Tibial artery (tissue), 4 donors: ENCODE results near the gene CAPN7.

Experiments
- DNase-seq, 2 donors: peaks; one replicate each; pipeline ENCODE4 v3.0.0-alpha.2; 2019
- H3K27ac ChIP-seq, 2 donors: fragments of 200-600 bp; sonication (generic) in 1 of 2; 1 replicate in 1 of 2; 2 replicates in 1 of 2; pipeline ENCODE4 v1.5.1; 2018 to 2019; ENCODE audit warnings: mild to moderate bottlenecking in 1 of 2
- H3K27me3 ChIP-seq, 2 donors: fragments of 200-600 bp; sonication (generic) in 1 of 2; one replicate each; pipeline versions ENCODE4 v1.5.1 to v1.6.0; 2016 to 2019
- H3K36me3 ChIP-seq, 3 donors: fragments of 200-600 bp; sonication (generic) in 2 of 3; one replicate each; pipeline ENCODE4 v1.5.1; 2016 to 2019; ENCODE audit warnings: mild to moderate bottlenecking in 2 of 3
- H3K4me1 ChIP-seq, 4 donors: fragments of 200-600 bp; sonication (generic) in 2 of 4; 1 replicate in 3 of 4; 2 replicates in 1 of 4; pipeline ENCODE4 v1.5.1; 2016 to 2019
- H3K4me3 ChIP-seq, 2 donors: fragments of 200-600 bp; sonication (generic) in 1 of 2; 1 replicate in 1 of 2; 2 replicates in 1 of 2; pipeline ENCODE4 v1.5.1; 2018 to 2019; ENCODE audit warnings: mild to moderate bottlenecking in 2 of 2
- H3K9me3 ChIP-seq, 3 donors: fragments of 200-600 bp; sonication (generic) in 1 of 3; one replicate each; pipeline ENCODE4 v1.5.1; 2016 to 2019
- intact Hi-C: fragments of 100-400 bp; cut with DNase I; formaldehyde crosslinking; loops from one replicate; pipeline ENCODE4 v1.15.0; 2023; ENCODE audit warnings: low total_unique reads
- TF ChIP-seq, protein P1 (sequence below), 2 experiments: fragments of 200-600 bp in 1 of 2; fragments of 450-650 bp in 1 of 2; IDR thresholded peaks; one replicate each; pipeline ENCODE4 v1.5.1; 2017 to 2019; ENCODE audit warnings: antibody characterized with exemption in 2 of 2, mild to moderate bottlenecking in 1 of 2, moderate library complexity in 1 of 2

CAPN7 gene

DNA sequence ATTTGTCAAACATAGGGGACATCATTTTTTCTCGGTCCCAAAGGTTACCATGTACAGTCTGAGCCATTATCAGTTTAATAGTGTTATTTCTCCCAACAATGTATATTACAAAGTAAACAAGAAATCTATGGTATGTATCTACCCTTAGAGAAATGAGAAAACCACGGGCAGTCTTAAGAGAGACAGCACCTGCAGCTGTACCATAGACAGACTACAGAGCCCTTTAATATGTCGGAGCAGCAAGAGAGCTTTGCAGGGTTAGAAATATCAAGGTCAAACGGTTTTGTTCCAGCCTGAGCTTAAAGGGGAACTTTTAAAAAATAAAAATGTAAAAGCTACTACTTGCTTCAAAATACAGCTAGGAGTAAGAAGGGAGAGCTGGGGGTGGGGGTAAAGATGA lies 73.2 kb downstream of the CAPN7 start:
- TF ChIP-seq, protein P1, sequence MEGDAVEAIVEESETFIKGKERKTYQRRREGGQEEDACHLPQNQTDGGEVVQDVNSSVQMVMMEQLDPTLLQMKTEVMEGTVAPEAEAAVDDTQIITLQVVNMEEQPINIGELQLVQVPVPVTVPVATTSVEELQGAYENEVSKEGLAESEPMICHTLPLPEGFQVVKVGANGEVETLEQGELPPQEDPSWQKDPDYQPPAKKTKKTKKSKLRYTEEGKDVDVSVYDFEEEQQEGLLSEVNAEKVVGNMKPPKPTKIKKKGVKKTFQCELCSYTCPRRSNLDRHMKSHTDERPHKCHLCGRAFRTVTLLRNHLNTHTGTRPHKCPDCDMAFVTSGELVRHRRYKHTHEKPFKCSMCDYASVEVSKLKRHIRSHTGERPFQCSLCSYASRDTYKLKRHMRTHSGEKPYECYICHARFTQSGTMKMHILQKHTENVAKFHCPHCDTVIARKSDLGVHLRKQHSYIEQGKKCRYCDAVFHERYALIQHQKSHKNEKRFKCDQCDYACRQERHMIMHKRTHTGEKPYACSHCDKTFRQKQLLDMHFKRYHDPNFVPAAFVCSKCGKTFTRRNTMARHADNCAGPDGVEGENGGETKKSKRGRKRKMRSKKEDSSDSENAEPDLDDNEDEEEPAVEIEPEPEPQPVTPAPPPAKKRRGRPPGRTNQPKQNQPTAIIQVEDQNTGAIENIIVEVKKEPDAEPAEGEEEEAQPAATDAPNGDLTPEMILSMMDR (IDR thresholded peaks at IDR 0.05) = no peak
- Histone ChIP-seq H3K27me3 (no peaks in the 10 kb centered on the region), H3K4me3 (no peak overlapping the region), H3K4me1 (peaks cover 0 to 10% (median under 1%) of the 10 kb centered on the region in 4 donors), H3K27ac (no peak overlapping the region), H3K9me3 (no peaks in the 10 kb centered on the region), H3K36me3 (no peaks in the 10 kb centered on the region)
- intact Hi-C loops = no loop called here
- no peak for DNase-seq

DNA sequence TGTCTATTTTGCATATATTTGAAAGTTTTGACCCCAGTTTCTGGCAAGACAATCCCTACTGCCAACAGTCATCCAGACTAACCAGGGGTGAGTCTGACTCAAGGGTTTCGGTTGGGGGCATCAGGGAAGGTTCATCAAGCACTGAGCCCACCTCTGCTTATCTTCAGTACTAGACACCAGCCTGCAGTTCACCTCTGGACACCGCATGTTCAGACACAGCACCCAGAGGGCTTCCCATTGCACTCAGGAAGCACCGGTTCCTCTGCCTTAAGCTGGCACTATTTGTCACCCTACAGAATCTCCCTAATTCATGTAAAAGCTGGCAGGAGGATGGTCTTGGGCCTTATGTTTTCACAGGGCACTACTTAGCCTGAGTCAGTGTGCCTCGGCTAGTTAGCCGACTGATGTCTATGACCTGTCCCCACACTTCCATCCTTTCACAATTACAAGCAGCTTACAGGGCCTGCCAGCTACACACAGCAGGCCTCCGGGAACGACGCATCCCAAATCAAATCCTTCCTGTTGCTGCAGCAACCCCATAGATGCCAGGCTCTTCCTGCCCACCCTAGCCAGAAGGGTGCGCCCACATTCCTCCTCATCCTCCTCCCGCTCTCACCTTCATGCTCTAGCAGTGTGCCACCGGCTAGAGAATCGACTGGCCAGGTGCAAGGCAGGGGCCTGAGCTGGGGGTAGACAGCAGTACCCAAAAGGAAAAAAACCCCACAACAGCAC lies 73.8 kb downstream of the CAPN7 start:
- Histone ChIP-seq H3K9me3 (no peaks in the 10 kb centered on the region), H3K27ac (no peak overlapping the region), H3K27me3 (no peaks in the 10 kb centered on the region), H3K36me3 (no peaks in the 10 kb centered on the region), H3K4me3 (no peak overlapping the region), H3K4me1 (peaks cover 0 to 14% (median 3%) of the 10 kb centered on the region in 4 donors)
- DNase-seq = peak in 1 of 2 donors; percentile 60
- intact Hi-C loops = no loop called here
- TF ChIP-seq, protein P1 (IDR thresholded peaks at IDR 0.05) = no peak

DNA sequence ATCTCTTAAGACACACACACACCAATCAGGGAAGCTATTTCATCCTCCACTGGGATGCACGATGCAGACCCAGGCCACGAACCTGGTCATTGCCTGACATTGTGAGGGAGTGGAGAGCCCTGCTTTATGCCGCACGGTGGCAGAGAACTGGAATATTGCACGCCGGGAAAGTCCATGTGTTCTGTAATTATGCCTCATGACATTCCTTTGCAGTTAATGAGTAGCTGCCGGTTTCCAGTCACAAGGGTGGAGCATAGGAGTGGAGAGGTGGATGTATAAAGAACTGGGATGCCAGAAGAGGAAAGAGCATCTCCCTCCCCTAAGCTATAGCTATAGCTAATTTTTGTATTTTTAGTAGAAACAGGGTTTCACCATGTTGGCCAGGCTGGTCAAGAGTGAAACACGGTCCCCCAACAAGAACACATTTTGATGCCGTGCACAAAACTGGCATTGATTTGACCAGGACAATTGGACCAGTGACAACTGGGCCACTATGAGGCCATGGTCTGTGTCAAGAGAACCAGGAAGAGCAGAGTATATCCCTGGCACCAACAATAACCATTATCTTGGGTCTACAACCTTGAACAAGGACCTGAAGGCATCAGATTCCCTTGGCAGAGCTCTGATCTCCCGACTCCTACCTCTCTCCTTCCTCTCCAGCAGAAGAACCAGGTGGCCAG lies 74.9 kb downstream of the CAPN7 start:
- TF ChIP-seq, protein P1 (IDR thresholded peaks at IDR 0.05) = no peak
- H3K9me3 ChIP-seq = no peaks in the 10 kb centered on the region
- intact Hi-C loops = no loop called here
- H3K4me3 ChIP-seq = no peak overlapping the region
- H3K27me3 ChIP-seq = no peaks in the 10 kb centered on the region
- H3K27ac ChIP-seq = no peak overlapping the region
- H3K4me1 ChIP-seq = peaks cover 0 to 14% (median 4%) of the 10 kb centered on the region in 4 donors
- no peaks in the 10 kb centered on the region for H3K36me3 ChIP-seq
- DNase-seq = no peak

DNA sequence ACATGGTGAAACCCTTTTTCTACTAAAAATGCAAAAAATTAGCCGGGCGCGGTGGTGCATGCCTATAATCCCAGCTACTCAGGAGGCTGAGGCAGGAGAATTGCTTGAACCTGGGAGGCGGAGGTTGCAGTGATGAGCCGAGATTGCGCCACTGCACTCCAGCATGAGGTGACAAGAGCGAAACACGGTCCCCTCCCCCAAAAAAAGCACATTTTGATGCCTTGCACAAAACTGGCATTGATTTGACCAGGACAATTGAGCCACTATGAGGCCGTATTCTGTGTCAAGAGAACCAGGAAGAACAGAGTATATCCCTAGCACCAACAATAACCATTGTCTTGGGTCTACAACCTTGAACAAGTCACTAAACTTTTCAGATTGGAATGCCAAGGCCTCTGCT lies 75.8 kb downstream of the CAPN7 start:
- Histone ChIP-seq H3K4me1 (peaks cover 0 to 16% (median 10%) of the 10 kb centered on the region in 4 donors), H3K4me3 (no peak overlapping the region), H3K36me3 (no peaks in the 10 kb centered on the region), H3K27me3 (no peaks in the 10 kb centered on the region), H3K9me3 (no peaks in the 10 kb centered on the region), H3K27ac (no peak overlapping the region)
- TF ChIP-seq, protein P1 (IDR thresholded peaks at IDR 0.05) = no peak
- no peak for DNase-seq
- intact Hi-C loops = no loop called here

DNA sequence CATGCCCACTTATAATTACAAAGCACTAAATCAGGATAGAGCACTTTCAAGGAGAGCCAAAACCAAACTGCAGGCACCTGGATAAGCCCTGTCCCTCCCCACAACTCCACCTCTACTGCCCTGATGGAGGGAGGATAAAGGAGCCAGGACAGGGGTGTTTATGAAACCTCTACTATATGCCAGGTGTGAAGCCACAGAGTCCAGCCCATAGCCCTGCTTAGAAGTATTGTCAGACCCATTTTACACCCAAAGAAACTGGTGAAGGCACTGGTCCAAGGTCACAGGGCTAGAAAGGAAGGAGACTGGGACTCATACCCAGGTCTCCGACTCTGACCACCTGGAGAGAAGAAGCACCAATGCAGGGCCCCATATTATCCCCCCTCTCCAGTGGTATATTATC lies 77.7 kb downstream of the CAPN7 start:
- Histone ChIP-seq H3K9me3 (no peaks in the 10 kb centered on the region), H3K4me1 (peaks cover 0 to 33% (median 15%) of the 10 kb centered on the region in 4 donors), H3K36me3 (no peaks in the 10 kb centered on the region), H3K4me3 (no peak overlapping the region), H3K27me3 (no peaks in the 10 kb centered on the region), H3K27ac (no peak overlapping the region)
- intact Hi-C loops = no loop called here
- TF ChIP-seq, protein P1 (IDR thresholded peaks at IDR 0.05) = no peak
- no peak for DNase-seq
